SK-N-SH (cell line): ENCODE data around the gene L3MBTL1. TPM values are rescaled to one million over a fixed set of nuclear protein-coding genes. Genes with fewer than 3 reads are reported as not detected.
A peak's percentile ranks its signal among the peaks of the same experiment; 100 is the strongest.

Experiments
- CTCF ChIA-PET: fragments of 300-600, 350-600 bp; formaldehyde crosslinking; extraction: SDS; loops from one replicate; lab custom pipeline; 2021; lab: Yijun Ruan, JAX
- POLR2A ChIA-PET: fragments of 350-600 bp; sonication (Branson Sonifier 250); formaldehyde crosslinking; extraction: SDS; loops from one replicate; lab custom pipeline; 2020; ENCODE audit warnings: antibody characterized with exemption, inconsistent platforms; lab: Yijun Ruan, JAX
- DNase-seq: peaks from one replicate; pipeline ENCODE4 v3.0.0; 2012
- H2AFZ ChIP-seq: fragments of 200-600 bp; sonication (generic); 2 replicates; pipeline ENCODE4 v1.8.1; 2016; ENCODE audit warnings: antibody characterized with exemption, mild to moderate bottlenecking, low read depth
- H3F3A ChIP-seq: fragments of 200-600 bp; sonication (generic); replicated peaks from 2 replicates; pipeline ENCODE3; 2016; ENCODE audit warnings: antibody characterized with exemption, mild to moderate bottlenecking; ENCODE audit not compliant: insufficient read depth
- H3K27ac ChIP-seq, 2 experiments: fragments of 200-500 bp in 1 of 2; fragments of 200-600 bp in 1 of 2; sonication (Bioruptor generic) in 1 of 2; sonication (generic), shearing (Covaris generic) in 1 of 2; 2 replicates each; pipeline versions ENCODE4 v1.5.1 to v1.6.1; 2014 to 2016; ENCODE audit warnings: low read depth in 2 of 2, inconsistent platforms in 1 of 2, low read length in 1 of 2, mild to moderate bottlenecking in 1 of 2, mixed read lengths in 1 of 2
- H3K27me3 ChIP-seq: fragments of 200-600 bp; sonication (generic), shearing (Covaris generic); 2 replicates; pipeline ENCODE4 v1.6.1; 2016; ENCODE audit warnings: mixed run types; ENCODE audit not compliant: insufficient read depth
- H3K36me3 ChIP-seq, 2 experiments: fragments of 200-500 bp in 1 of 2; fragments of 200-600 bp in 1 of 2; sonication (Bioruptor generic) in 1 of 2; sonication (generic) in 1 of 2; replicated peaks in 1 of 2; 2 replicates each; pipeline versions ENCODE3 to v1.5.1; 2014 to 2016; ENCODE audit warnings: low read length in 1 of 2, mild to moderate bottlenecking in 1 of 2; ENCODE audit not compliant: insufficient read depth in 2 of 2, control insufficient read depth in 1 of 2
- H3K4me1 ChIP-seq, 2 experiments: fragments of 200-500 bp in 1 of 2; fragments of 200-600 bp in 1 of 2; sonication (Bioruptor generic) in 1 of 2; sonication (generic), shearing (Covaris generic) in 1 of 2; 2 replicates each; pipeline versions ENCODE4 v1.5.1 to v1.6.1; 2014 to 2016; ENCODE audit warnings: low read depth in 1 of 2, low read length in 1 of 2, mixed run types in 1 of 2; ENCODE audit not compliant: insufficient read depth in 2 of 2, control insufficient read depth in 1 of 2
- H3K4me2 ChIP-seq: fragments of 200-600 bp; sonication (generic), shearing (Covaris generic); 2 replicates; pipeline ENCODE4 v1.6.1; 2017; ENCODE audit warnings: mixed run types
- H3K4me3 ChIP-seq, 2 experiments: fragments of 200-500 bp in 1 of 2; fragments of 200-600 bp in 1 of 2; sonication (Bioruptor generic) in 1 of 2; sonication (generic), shearing (Covaris generic) in 1 of 2; 2 replicates each; pipeline versions ENCODE4 v1.5.1 to v1.8.1; 2014 to 2016; ENCODE audit warnings: low read depth in 2 of 2, inconsistent platforms in 1 of 2, low read length in 1 of 2, mild to moderate bottlenecking in 1 of 2, mixed read lengths in 1 of 2, moderate library complexity in 1 of 2
- H3K79me2 ChIP-seq: fragments of 200-600 bp; sonication (generic); 2 replicates; pipeline ENCODE4 v1.8.1; 2017; ENCODE audit warnings: mild to moderate bottlenecking; ENCODE audit not compliant: insufficient read depth
- H3K9ac ChIP-seq: fragments of 200-600 bp; sonication (generic); 2 replicates; pipeline ENCODE4 v1.6.1; 2017; ENCODE audit warnings: mixed run types
- H3K9me2 ChIP-seq: fragments of 200-600 bp; sonication (generic); 2 replicates; pipeline ENCODE4 v1.6.1; 2017; ENCODE audit warnings: mixed run types
- H3K9me3 ChIP-seq: fragments of 200-600 bp; sonication (generic); 2 replicates; pipeline ENCODE4 v1.6.1; 2017; ENCODE audit warnings: mixed run types, mild to moderate bottlenecking, moderate library complexity
- H4K20me1 ChIP-seq: fragments of 200-600 bp; sonication (generic); 2 replicates; pipeline ENCODE4 v1.6.1; 2017; ENCODE audit warnings: mild to moderate bottlenecking, mixed run types; ENCODE audit not compliant: insufficient read depth
- EP300 ChIP-seq, 2 experiments: IDR thresholded peaks; 2 replicates each; pipeline versions ENCODE4 v1.4.0 to v1.6.1; 2012; ENCODE audit warnings: borderline replicate concordance in 1 of 2, low read depth in 1 of 2, low read length in 1 of 2
- EZH2phosphoT487 ChIP-seq: fragments of 200-600 bp; sonication (generic); IDR thresholded peaks from 2 replicates; pipeline ENCODE4 v1.6.1; 2017; ENCODE audit warnings: low read depth, mixed run types, mild to moderate bottlenecking, antibody characterized with exemption, moderate library complexity, borderline replicate concordance
- FOXJ3 ChIP-seq: sonication (generic); formaldehyde crosslinking; IDR thresholded peaks from 2 replicates; pipeline ENCODE4 v1.5.1; 2020; ENCODE audit warnings: mild to moderate bottlenecking, missing genetic modification reagents
- FOXM1 ChIP-seq: IDR thresholded peaks from 2 replicates; pipeline ENCODE4 v1.4.0; 2012; ENCODE audit warnings: low read depth, mild to moderate bottlenecking
- GATA2 ChIP-seq: sonication (generic); formaldehyde crosslinking; IDR thresholded peaks from 2 replicates; pipeline ENCODE4 v1.5.0; 2020; ENCODE audit warnings: mild to moderate bottlenecking, missing genetic modification reagents
- JUND ChIP-seq: IDR thresholded peaks from 2 replicates; pipeline ENCODE4 v1.4.0; 2012
- MEF2A ChIP-seq: IDR thresholded peaks from 2 replicates; pipeline ENCODE4 v1.4.0; 2012; ENCODE audit warnings: low read depth, borderline replicate concordance
- MXI1 ChIP-seq: IDR thresholded peaks from 2 replicates; pipeline ENCODE4 v1.6.1; 2012; ENCODE audit warnings: mild to moderate bottlenecking, low read depth, low read length, improper control_type of control experiment
- NFIC ChIP-seq: IDR thresholded peaks from 2 replicates; pipeline ENCODE4 v1.4.0; 2012; ENCODE audit warnings: borderline replicate concordance
- NRF1 ChIP-seq: IDR thresholded peaks from 2 replicates; pipeline ENCODE4 v1.6.1; 2012; ENCODE audit warnings: low read depth, mild to moderate bottlenecking, low read length
- POLR2AphosphoS5 ChIP-seq: IDR thresholded peaks from 2 replicates; pipeline ENCODE4 v1.6.1; 2012; ENCODE audit warnings: low read depth, low read length
- RAD21 ChIP-seq: IDR thresholded peaks from 2 replicates; pipeline ENCODE4 v1.6.1; 2012; ENCODE audit warnings: mild to moderate bottlenecking, low read length
- RCOR1 ChIP-seq: fragments of 150-350 bp; IDR thresholded peaks from 2 replicates; pipeline ENCODE4 v1.6.1; 2017; ENCODE audit warnings: antibody characterized with exemption, low read length
- RFX5 ChIP-seq: IDR thresholded peaks from 2 replicates; pipeline ENCODE4 v1.6.1; 2012; ENCODE audit warnings: mild to moderate bottlenecking, improper control_type of control experiment, low read length
- RXRA ChIP-seq: IDR thresholded peaks from 2 replicates; pipeline ENCODE4 v1.4.0; 2012; ENCODE audit warnings: low read depth, mild to moderate bottlenecking, borderline replicate concordance
- SIN3A ChIP-seq: IDR thresholded peaks from 2 replicates; pipeline ENCODE4 v1.6.1; 2012; ENCODE audit warnings: low read depth, mild to moderate bottlenecking, low read length, moderate library complexity, borderline replicate concordance
- SMC3 ChIP-seq: IDR thresholded peaks from 2 replicates; pipeline ENCODE4 v1.6.1; 2012; ENCODE audit warnings: low read depth, low read length, improper control_type of control experiment
- TCF12 ChIP-seq: IDR thresholded peaks from 2 replicates; pipeline ENCODE4 v1.4.0; 2012
- TEAD4 ChIP-seq: IDR thresholded peaks from 2 replicates; pipeline ENCODE4 v1.4.0; 2012; ENCODE audit warnings: mild to moderate bottlenecking, borderline replicate concordance; ENCODE audit not compliant: insufficient read depth
- YY1 ChIP-seq: IDR thresholded peaks from 2 replicates; pipeline ENCODE4 v1.4.0; 2012; ENCODE audit warnings: low read depth, mild to moderate bottlenecking
- WGBS: methylation state at CpG from one replicate; pipeline ENCODE4 v1.1.6; 2017; ENCODE audit warnings: low lambda C conversion rate; 5-methylcytosine and 5-hydroxymethylcytosine counted together
- polyA plus RNA-seq, 3 experiments: library from polyadenylated mRNA; depleted of rRNA; stranded (reverse); fragments of >200 nt; gene quantifications; 2 replicates each; pipeline ENCODE4 v1.2.3, GENCODE V29; 2012
- TF ChIP-seq, protein P1 (sequence below): IDR thresholded peaks from 2 replicates; pipeline ENCODE4; 2012
- TF ChIP-seq, protein P2 (sequence below): fragments of 200-600 bp; sonication (generic); IDR thresholded peaks from 2 replicates; pipeline ENCODE4 v1.6.1; 2017; ENCODE audit warnings: antibody characterized with exemption, mild to moderate bottlenecking, moderate library complexity
- TF ChIP-seq, protein P3 (sequence below): fragments of 150-350 bp; IDR thresholded peaks from 2 replicates; pipeline ENCODE4 v1.6.1; 2016; ENCODE audit warnings: mild to moderate bottlenecking, low read depth, low read length
- TF ChIP-seq, protein P4 (sequence below): IDR thresholded peaks from 2 replicates; pipeline ENCODE4 v1.4.0; 2012; ENCODE audit warnings: low read depth
- TF ChIP-seq, protein P5 (sequence below): IDR thresholded peaks from 2 replicates; pipeline ENCODE4 v1.4.0; 2012; ENCODE audit warnings: low read depth, borderline replicate concordance
- TF ChIP-seq, protein P6 (sequence below): fragments of 150-350 bp; IDR thresholded peaks from 2 replicates; pipeline ENCODE4 v1.6.1; 2017; ENCODE audit warnings: antibody characterized with exemption, low read length, low read depth, borderline replicate concordance

Gene L3MBTL1
- polyA plus RNA-seq, 1 of the 3 experiments (the other 2 are of a cell fraction): 8.9 TPM

DNA sequence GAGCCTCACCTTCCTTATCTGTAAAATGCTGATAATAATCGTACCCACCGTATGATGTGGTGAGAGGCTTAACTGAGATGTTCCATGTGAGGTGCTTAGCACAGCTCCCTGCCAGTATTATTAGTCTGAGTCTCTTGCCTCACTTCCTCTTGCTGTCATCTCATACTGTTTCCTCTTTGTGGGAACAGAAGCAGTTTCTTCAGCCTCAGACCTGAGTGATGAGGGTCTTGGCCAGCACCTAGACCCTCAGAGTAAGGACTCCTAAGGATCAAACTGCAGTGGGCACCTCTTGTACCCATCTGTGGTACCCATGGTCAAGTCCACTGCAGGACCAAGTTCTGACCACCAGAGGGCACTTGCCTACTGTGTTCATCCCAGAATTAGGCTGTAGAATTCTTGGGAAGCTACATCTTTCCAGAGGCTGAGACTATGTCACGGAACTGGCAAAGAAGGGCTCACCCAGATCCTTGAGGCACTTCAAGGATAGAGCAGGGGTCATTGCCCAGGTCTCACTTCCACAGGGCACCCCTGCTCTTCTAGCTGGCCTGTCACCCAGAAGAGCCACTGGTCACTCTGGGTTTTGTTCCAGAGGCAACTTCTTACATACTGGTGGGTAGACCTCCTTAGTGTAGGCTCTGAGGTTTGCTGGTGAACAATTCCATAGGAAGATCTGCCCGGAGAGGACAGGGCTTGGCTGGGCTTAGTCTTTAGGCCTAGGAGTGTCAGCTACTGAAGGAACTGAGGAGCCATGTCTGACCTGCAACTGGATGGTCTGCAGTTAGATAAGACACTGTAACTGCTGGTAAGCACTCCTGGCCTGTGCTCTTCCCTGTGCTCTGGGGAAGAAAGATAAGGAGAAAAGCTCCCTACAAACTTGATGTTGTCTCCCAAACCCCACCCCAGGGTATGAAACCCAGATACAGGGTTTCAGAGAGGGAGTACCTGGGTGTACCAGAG is 30.7 kb downstream of the L3MBTL1 start:
- Histone ChIP-seq H3K4me1 (peaks cover 0 to 1% of the 10 kb centered on the region in 2 experiments; a peak in 1 of 4 replicates), H3F3A (peaks cover 4% of the 10 kb centered on the region), H4K20me1 (no peaks in the 10 kb centered on the region), H3K27me3 (no peaks in the 10 kb centered on the region), H3K9ac (no peak overlapping the region), H3K4me2 (no peak overlapping the region), H3K27ac (no peak overlapping the region; a peak in 1 of 4 replicates), H3K79me2 (no peaks in the 10 kb centered on the region), H3K36me3 (peaks cover 0 to 4% of the 10 kb centered on the region in 2 experiments), H3K9me3 (no peaks in the 10 kb centered on the region), H3K9me2 (no peaks in the 10 kb centered on the region), H3K4me3 (no peak overlapping the region; a peak in 1 of 4 replicates), H2AFZ (no peak overlapping the region)
- no peak for TF ChIP-seq FOXJ3 (CRISPR knock-in tag)
- TF ChIP-seq MXI1: no peak
- TF ChIP-seq TEAD4: no peak
- TF ChIP-seq FOXM1: no peak
- TF ChIP-seq RCOR1: no peak
- no peak for TF ChIP-seq EZH2phosphoT487
- no peak for TF ChIP-seq EP300 (IDR thresholded peaks at IDR 0.05; ENCODE audit: borderline replicate concordance in 1 of 2, low read depth in 1 of 2, low read length in 1 of 2)
- TF ChIP-seq POLR2AphosphoS5: no peak
- no peak for TF ChIP-seq JUND
- TF ChIP-seq YY1: no peak
- TF ChIP-seq NRF1: peak; percentile 14; the same call in 1 of the 2 replicates
- no peak for TF ChIP-seq GATA2 (CRISPR knock-in tag)
- TF ChIP-seq, protein P1, sequence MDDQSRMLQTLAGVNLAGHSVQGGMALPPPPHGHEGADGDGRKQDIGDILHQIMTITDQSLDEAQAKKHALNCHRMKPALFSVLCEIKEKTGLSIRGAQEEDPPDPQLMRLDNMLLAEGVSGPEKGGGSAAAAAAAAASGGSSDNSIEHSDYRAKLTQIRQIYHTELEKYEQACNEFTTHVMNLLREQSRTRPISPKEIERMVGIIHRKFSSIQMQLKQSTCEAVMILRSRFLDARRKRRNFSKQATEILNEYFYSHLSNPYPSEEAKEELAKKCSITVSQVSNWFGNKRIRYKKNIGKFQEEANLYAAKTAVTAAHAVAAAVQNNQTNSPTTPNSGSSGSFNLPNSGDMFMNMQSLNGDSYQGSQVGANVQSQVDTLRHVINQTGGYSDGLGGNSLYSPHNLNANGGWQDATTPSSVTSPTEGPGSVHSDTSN: no peak
- no peak for TF ChIP-seq RFX5
- TF ChIP-seq, protein P2, sequence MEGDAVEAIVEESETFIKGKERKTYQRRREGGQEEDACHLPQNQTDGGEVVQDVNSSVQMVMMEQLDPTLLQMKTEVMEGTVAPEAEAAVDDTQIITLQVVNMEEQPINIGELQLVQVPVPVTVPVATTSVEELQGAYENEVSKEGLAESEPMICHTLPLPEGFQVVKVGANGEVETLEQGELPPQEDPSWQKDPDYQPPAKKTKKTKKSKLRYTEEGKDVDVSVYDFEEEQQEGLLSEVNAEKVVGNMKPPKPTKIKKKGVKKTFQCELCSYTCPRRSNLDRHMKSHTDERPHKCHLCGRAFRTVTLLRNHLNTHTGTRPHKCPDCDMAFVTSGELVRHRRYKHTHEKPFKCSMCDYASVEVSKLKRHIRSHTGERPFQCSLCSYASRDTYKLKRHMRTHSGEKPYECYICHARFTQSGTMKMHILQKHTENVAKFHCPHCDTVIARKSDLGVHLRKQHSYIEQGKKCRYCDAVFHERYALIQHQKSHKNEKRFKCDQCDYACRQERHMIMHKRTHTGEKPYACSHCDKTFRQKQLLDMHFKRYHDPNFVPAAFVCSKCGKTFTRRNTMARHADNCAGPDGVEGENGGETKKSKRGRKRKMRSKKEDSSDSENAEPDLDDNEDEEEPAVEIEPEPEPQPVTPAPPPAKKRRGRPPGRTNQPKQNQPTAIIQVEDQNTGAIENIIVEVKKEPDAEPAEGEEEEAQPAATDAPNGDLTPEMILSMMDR: peak; percentile 93
- TF ChIP-seq, protein P3, sequence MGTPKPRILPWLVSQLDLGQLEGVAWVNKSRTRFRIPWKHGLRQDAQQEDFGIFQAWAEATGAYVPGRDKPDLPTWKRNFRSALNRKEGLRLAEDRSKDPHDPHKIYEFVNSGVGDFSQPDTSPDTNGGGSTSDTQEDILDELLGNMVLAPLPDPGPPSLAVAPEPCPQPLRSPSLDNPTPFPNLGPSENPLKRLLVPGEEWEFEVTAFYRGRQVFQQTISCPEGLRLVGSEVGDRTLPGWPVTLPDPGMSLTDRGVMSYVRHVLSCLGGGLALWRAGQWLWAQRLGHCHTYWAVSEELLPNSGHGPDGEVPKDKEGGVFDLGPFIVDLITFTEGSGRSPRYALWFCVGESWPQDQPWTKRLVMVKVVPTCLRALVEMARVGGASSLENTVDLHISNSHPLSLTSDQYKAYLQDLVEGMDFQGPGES: no peak
- TF ChIP-seq, protein P4, sequence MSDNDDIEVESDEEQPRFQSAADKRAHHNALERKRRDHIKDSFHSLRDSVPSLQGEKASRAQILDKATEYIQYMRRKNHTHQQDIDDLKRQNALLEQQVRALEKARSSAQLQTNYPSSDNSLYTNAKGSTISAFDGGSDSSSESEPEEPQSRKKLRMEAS: no peak
- no peak for TF ChIP-seq NFIC
- no peak for TF ChIP-seq MEF2A
- TF ChIP-seq, protein P5, sequence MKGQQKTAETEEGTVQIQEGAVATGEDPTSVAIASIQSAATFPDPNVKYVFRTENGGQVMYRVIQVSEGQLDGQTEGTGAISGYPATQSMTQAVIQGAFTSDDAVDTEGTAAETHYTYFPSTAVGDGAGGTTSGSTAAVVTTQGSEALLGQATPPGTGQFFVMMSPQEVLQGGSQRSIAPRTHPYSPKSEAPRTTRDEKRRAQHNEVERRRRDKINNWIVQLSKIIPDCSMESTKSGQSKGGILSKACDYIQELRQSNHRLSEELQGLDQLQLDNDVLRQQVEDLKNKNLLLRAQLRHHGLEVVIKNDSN: no peak
- TF ChIP-seq SIN3A: no peak
- TF ChIP-seq RAD21: peak; percentile 90
- TF ChIP-seq RXRA: no peak
- no peak for TF ChIP-seq TCF12
- peak; percentile 92 for TF ChIP-seq SMC3
- TF ChIP-seq, protein P6, sequence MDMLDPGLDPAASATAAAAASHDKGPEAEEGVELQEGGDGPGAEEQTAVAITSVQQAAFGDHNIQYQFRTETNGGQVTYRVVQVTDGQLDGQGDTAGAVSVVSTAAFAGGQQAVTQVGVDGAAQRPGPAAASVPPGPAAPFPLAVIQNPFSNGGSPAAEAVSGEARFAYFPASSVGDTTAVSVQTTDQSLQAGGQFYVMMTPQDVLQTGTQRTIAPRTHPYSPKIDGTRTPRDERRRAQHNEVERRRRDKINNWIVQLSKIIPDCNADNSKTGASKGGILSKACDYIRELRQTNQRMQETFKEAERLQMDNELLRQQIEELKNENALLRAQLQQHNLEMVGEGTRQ: no peak
- DNase-seq: peak; percentile 74
- CTCF ChIA-PET: interaction anchor here (0.5 to 2.8 kb wide), 76 partner anchors 8 to 651 kb away, joined by 3 to 54 read pairs (median 5); partner anchors contain the start of genes IFT52 and SGK2
- POLR2A ChIA-PET: interaction anchor here (1.4 kb wide), 1 partner anchor 53 kb away, joined by 4 read pairs; the partner anchor contains the start of gene IFT52
- 26% methylated on average over 4 of the region's 4 CpGs for WGBS
